NCI-H345 treated with DMSO at 0.1 percent for 48 hours (cell line): Measurements from ENCODE around the gene STEAP1B.
"Not testable (repeated sequence)": the region's sequence is repeated elsewhere in the genome, so short reads cannot be mapped to it uniquely, and the experiment has no call there.

Experiments used
- DNase-seq: peaks from one replicate; lab custom pipeline; 2025; ENCODE audit not compliant: unreplicated experiment; lab: John Stamatoyannopoulos, UW

STEAP1B gene

DNA sequence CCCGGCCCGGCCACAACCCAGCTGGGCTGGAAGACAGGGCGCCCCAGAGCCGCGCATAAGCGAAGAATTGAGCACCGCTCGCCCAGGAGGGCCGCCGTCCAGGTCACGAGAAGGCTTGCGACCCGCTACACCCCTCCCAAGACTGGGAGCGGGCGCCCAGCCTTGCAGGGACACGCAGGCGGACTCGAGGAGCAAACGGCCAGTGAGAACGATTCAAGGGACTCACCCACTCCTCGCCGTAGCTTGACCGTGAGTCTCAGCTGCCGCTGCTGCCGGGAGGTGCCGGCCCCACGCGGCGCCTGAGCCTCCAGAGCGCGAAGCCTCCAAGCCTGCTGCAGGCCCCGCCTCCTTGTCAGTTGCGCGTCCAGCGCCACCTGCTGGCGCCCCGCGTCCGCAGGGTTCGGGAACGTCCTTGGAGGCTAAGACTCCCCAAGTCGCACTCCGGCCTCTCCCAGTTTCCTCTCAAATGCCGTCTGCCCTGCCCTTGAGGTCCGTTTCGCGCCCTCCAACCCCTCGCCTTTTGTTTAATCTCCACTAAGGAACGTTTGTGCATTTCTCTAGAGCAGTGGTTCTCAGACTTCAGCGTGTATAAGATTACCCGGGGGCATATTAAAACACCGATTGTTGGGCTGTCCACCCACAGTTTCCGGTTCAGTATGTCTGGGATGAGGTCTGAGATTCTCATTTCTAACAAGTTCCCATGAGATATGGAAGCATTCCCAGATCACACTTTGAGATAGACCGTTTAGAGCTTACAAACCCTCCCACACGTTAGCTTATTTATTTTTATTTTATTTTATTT lies at the start of gene STEAP1B:
TSS of gene STEAP1B (minus strand) at position 301 of the 802 bp plus-strand sequence. CDS start 5,333 bp downstream, outside the sequence.
- DNase-seq: not testable (repeated sequence)

DNA sequence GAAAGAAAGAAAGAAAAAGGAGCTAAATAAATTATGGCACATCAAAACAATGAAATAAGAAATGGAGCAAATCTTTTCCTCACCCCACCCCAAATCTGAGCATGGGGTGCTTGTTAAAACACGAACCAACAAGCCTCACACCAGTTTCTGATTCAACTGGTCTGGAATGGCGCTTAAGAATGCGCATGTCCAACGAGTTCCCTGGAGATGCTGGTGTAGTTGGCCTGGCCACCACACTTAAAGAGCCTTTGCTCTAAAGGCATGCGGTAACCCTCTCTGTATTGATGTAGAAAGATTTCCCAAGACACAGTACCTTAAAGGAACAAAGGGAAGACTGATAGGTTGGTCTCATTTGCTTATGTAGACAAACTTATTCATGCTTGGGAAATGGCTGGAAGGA lies 49.1 kb upstream of the STEAP1B start:
- DNase-seq: peak; percentile 45

DNA sequence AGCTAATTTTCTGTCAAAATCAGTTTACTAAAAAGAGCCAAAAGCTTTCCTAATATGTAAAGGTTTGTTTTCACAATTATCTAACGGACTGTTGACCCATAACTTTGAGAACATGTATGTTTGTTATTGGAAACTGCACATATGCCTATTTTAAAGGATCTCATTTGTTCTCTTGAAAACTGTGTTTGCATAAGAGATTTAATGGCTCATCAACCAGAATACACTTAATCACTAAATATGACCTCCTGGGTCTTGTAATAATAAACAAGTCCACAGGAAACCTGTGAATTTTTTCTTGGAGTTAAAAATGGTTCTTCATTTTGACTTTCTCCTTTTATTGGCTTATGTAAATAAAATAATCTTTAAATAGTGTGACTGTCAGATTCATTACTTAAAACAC lies 48.3 kb upstream of the STEAP1B start:
- DNase-seq: no peak

DNA sequence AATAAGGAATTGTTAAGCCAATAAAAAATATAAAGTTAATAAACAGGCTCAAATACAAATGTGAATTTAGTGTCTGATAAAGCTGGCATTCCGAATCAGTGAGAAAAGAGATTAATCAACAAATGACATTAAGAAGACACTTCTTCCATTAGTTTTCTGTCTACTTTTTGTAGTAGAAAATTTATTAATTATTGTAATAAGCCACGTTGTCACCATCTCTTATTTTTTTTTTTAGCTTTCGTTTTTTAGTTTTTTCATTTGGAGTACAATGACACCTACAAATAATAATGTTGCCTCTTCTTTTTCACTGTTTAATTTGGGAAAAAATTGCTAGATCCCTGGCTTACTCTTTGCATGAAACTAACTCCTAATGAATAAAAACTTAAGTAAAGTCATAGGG lies 46.8 kb upstream of the STEAP1B start:
- DNase-seq: no peak

DNA sequence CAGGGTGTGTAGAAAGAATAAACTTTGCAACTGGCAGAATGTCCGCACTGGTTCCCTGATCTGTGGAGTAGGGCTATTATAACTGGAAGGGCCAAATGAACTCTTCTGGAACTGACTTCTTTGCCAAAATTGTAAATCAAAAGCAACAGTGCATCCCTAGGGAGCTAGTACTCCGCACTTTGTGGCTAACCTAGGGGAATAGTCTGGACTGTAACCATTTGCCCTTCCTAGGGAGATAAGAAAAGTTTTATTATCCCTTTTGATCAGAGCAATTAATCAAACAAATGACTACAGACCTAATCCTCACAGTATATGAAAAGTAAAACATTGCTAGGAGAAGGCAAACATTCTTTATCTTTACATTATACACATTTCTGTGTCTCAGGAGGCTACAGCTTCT lies 45.5 kb upstream of the STEAP1B start:
- no peak for DNase-seq

DNA sequence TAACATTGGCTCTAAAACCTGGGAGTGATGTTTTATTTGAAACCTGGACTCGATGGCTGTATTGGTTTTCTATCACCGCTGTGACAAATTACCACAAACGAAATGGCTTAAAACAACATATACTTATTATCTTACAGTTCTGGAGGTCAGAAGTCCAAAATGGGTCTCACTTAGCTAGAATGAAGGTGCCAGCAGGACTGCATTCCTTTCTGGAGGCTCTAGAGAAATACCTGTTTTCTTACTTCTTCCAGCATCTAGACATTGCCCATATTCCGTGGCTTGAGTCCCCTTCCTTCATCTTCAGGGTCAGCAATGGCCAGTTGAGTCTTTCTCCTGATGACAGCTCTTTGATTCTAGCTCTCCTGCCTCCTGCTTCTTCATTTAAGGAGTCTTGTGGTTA lies 44.3 kb upstream of the STEAP1B start:
- no peak for DNase-seq

DNA sequence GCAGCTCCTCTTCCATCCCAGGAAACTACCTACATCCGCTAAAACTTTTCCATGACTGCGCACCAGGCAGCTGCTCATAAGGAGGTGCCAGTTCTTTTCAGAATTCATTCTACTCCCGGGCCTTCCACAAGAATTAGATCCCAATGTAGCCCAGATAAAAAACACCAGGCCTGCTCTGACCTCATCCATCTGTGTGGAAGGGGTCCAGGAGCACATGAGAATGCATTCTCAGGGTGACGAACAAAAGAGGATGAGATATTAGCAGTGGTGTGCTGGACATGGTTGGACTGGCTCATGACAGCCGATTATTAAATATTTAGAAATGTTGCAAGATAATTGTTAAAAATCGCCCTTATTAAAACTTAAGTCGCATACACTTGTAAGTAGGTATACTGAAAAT lies 43.2 kb upstream of the STEAP1B start:
- no peak for DNase-seq

DNA sequence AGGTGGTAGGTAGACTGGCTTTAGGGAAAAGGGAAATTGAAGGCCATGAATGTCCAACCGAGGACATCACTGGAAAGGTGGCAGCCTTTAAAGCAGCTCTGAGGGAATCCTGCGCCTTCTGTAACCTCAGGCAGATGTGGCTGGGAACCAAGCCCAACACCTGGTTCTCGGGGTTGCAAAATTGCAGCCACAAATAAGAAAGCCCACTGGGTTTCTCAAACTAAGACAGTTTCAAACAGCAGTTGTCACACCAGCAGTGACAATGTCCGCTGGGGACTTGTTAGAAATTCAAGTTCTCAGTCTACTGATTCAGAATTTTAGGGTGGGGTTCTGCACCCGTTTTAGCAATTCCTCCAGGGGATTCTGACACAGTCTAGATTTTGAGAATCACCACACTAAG lies 42.7 kb upstream of the STEAP1B start:
- no peak for DNase-seq

DNA sequence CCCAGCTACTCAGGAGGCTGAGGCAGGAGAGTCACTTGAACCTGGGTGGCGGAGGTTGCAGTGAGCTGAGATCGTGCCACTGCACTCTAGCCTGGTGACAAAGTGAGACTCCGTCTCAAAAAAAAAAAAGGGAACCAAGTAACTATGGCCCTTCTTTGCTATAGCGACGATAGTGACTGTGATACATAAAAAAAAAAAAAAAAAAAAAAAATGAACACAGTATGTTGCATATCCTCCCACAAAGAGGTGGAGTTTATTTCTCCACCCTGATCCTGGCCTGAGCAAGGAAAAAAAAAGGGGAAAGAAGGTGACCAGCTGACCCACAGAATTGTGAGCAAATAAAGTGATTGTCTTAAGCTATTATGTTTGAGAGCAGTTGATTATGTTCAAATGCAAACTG lies 42.3 kb upstream of the STEAP1B start:
- no peak for DNase-seq

DNA sequence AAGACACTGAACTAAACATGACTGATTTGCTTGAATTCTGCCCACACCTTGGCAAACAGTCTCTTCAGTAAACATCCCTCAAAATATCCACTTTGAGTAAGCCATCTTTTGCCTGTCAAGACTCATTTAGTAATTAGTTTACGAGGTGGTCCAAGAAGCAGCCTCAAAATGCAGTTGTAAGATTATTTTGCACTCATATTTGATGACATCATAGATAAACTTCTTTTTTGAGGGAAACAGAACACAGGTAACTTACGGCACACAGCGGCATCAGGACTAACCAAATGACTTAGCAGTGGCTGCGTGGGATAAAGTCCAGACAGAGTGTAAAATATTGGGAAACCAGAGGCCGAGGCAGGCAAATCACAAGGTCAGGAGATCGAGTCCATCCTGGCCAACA lies 41.8 kb upstream of the STEAP1B start:
- DNase-seq: no peak

DNA sequence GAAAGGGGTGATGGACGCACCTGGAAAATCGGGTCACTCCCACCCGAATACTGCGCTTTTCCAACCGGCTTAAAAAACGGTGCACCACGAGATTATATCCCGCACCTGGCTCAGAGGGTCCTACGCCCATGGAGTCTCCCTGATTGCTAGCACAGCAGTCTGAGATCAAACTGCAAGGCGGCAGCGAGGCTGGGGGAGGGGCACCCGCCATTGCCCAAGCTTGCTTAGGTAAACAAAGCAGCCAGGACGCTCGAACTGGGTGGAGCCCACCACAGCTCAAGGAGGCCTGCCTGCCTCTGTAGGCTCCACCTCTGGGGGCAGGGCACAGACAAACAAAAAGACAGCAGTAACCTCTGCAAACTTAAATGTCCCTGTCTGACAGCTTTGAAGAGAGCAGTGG lies 28.5 kb upstream of the STEAP1B start:
- DNase-seq: not testable (repeated sequence)

DNA sequence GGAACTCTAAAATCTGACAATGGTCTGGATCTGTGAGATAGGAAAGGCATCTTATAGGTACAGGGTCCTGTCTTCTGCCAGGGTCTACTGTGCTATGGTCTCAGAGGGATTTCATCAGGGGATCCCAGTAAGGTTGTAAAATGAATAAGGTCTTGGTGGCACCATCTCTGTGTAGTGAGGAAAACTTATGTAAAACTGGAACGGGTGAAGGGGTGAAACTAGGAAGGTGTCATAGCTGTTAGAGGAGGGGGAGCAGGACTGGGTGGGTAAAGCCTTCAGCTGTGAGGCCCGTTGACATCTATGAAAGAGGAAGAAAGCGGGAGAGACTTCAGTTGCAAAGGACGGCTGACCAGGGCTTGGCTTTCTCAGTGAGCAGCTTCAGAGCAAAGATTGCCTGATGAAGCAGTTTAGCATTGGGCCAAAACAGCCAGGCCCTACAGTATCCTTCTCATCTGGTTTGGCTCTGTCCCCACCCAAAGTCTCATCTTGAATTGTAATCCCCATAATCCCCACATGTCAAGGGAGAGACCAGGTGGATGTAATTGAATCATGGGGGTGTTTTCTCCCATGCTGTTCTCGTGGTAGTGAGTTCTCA lies 24.5 kb upstream of the STEAP1B start:
- not testable (repeated sequence) for DNase-seq

DNA sequence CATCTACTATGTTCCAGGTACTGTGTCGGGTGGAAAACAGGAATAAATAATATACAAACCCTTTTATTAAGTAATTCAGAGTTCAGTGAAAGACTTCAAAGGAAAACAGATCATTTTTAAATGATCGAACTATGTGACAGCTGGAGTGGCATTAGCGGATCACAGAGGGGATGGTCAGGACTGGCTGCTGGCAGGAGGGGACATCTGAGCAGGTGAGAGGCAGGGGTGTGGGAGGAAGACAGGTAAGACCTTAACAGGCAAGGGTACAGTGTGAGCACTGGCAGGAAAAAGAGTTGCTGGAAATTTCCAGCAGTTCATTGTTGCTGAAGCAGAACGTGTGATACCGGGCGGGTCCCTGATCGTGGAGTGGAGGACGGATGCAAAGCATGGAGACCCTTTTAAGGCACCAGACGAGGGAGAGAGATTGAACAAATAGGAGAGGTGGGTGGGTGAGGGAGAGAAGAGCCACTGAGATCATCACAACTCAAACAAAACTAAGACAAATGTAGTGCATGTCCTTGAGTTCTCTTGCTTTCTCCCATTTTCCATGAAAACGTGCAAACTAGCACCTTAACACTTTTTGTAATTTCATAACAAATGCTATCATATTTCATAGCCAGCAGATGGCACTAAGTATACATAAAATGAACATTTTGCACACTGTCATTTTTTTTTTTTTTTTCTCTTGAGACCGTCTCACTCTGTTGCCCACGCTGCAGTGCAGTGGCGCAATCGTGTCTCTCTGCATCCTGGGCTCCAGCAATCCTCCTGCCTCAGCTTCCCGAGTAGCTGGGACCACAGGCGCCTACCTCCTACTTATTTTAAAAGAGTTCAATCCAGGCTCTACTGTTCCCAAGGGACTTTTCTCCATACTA lies 23.7 kb upstream of the STEAP1B start:
- not testable (repeated sequence) for DNase-seq

DNA sequence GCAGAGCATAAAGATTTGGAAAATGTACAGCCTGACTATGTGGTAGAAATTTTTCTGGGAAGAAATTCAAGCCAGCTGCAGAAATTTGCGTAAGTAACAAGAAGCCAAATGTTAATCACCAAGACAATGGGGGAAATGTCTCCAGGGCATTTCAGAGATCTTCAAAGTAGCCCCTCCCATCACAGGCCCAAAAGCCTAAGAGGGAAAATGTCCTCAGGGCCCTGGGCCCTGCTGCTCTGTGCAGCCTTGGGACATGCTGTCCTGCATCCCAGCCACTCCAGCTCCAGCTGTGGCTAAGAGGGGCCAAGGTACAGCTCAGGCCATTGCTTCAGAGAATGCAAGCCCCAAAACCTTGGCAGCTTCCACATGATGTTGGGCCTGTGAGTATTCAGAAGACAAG lies 19.6 kb upstream of the STEAP1B start:
- not testable (repeated sequence) for DNase-seq

DNA sequence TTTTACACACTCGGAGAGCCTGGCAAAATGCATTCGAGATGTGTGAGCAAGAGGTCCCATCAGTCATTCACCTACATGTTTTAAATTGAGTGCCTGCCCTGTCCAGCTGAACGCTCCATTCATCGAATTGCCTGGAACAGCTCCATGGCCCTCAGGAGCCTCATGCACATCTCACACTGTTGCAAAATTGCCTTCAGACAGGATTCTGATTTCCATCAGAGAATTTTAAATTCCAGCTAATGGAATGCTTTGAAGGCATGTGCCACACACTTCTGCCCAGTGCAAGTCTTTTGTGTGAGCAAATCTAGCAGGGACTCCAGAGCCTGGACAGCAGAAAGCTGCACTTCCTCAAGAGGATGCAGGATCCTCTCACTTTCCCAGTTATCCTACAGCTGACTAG lies 17.0 kb upstream of the STEAP1B start:
- not testable (repeated sequence) for DNase-seq

DNA sequence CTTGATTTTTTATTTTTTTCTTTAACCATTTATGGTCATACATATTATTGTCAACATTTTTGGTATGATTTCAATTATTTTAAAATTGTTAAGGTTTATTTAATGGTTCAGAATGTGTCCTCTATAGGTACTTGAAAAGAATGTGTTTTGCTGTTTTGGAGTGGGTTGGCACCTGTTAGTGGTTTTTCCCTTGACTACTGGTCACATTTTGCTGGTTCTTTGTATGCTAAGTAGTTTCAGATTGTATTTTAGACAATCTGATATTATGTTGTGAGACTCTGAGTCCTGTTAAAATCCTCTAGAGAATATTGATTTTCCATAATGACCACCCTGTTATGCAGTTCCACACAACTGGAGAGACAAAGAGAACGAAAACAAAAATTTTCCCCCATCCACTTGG lies 15.0 kb upstream of the STEAP1B start:
- not testable (repeated sequence) for DNase-seq

DNA sequence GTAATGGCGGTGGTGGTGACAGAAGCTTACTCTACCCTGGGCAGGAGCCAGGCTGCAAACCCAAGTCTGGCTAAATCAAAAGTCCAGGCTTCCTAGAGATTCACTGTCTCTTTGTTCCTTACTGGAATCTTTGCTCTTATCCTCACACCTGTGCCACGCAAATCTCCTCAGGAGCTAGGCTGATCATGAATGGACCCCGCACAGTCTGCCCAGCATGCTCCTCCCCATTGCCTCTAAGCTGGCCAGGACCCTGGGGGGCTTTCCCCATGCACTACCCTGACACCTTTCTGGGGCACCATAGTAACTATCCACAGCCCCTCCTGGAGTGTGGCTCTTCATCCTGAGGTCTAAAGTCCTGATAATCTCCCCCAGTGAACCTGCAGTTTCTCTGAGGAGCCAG lies 7.3 kb upstream of the STEAP1B start:
- not testable (repeated sequence) for DNase-seq

DNA sequence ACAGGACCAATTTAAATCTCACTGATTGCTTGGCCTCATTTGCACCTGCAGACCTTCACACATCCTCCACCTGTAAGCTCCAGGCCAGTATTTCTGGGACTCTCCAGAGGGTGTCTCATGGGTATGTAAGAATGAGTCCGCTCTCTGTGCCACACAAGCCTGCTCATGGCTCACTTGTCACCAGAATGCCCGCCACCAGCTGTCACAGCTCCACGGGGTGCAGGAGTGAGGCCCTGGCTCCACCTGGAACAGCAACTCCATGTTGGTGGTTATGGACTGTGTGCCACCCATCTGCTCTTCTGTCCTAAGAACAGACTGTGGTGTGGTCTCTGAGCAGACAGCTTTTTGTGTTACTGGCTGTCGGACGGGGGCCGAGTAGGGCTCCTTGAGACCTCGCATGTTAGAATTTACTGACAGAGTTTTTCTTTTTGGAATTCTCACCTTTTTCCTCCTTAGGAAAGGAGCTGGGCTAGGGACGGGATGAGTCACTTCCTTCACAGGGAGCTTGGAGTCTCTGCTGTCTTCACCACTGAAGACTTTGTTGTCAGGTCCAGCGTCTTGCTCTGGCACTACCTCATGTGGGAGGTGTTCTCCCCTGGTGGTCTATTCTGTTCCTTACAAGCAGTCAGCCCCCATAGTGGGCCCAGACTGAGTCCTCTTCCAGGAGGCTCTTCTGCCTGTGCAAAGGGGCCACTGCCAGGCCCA lies 6.5 kb upstream of the STEAP1B start:
- DNase-seq: not testable (repeated sequence)

DNA sequence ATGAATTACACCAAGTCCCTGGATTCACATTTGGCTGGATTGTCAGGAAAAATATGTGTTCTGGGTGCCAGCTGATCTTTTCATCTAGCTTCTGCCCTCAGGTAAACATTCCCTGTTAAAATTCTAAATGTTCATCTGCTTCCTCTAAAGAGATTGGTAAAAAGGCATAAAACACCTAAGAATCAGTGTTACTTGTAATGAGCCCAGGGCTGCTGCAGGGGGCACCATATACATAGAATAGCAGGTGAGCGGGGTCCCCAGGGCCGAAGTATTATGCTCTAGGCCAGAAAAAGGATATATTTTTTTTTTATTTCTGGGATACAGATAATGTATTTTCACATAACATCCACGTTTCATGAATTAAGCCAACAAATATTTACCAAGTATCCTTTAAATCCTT lies 4.5 kb upstream of the STEAP1B start:
- not testable (repeated sequence) for DNase-seq

DNA sequence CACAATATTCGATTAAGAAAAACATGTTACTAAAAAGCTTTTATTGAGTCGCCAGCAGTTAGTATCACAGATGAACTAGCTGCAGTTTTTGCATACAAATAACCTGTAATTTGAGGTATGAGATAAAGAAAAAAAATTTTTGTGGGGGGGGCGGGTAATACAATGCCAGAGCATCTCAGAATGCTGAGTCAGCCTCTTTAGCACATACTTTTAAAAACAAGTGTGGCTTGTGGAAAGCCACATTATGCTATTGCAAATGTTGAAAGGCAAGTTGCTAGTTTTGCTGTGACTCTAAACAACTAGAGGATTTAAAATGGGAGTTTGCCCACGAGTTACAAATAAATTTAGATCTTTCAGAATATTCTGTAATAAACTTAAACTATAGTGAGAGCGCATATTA lies 2.1 kb upstream of the STEAP1B start:
- DNase-seq: not testable (repeated sequence)

DNA sequence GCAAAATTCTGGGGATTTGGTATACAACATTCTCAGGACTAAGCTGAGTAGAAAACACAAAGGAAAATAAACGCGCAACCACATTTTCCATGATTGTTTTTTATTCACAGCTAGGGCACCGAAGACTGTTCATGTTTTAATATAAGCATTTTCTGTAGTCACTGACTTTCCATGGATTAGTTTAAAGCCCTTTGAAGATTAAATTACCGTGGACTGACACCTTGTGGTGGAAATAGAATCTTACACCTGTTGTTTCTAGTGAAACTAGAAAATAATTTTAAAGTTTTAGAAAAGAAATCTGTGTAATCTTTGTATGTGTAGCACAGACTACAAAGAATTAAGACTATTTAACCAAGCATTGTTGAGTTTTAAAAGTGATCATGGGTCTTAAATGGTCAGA lies 1.3 kb upstream of the STEAP1B start:
- DNase-seq: peak; percentile 12
